Spleen (tissue), 11 donors: ENCODE measurements around the gene TOP3B. TPM values are rescaled to one million over a fixed set of nuclear protein-coding genes. Genes with fewer than 3 reads are reported as not detected.

Experiments
- DNase-seq: peaks from one replicate; pipeline ENCODE4 v3.0.0-alpha.2; 2020
- H3K27ac ChIP-seq, 8 donors: fragments of 200-600 bp; sonication (generic) in 7 of 8; 1 replicate in 4 of 8; 2 replicates in 4 of 8; pipeline versions ENCODE4 v1.5.0 to v1.8.0; 2016 to 2021; ENCODE audit warnings: inconsistent platforms in 4 of 8, mild to moderate bottlenecking in 4 of 8, moderate library complexity in 1 of 8
- H3K27me3 ChIP-seq, 7 donors: fragments of 200-600 bp; sonication (generic) in 6 of 7; replicated peaks in 1 of 7; 1 replicate in 4 of 7; 2 replicates in 3 of 7; pipeline versions ENCODE4 v1.5.0 to v1.8.0; 2016 to 2021; ENCODE audit warnings: inconsistent platforms in 3 of 7, mild to moderate bottlenecking in 1 of 7
- H3K36me3 ChIP-seq, 6 donors: fragments of 200-600 bp; sonication (generic) in 5 of 6; 1 replicate in 4 of 6; 2 replicates in 2 of 6; pipeline versions ENCODE4 v1.5.0 to v1.8.0; 2016 to 2021; ENCODE audit warnings: inconsistent platforms in 2 of 6
- H3K4me1 ChIP-seq, 6 donors: fragments of 200-600 bp; sonication (generic) in 5 of 6; 1 replicate in 3 of 6; 2 replicates in 3 of 6; pipeline versions ENCODE4 v1.5.0 to v1.8.0; 2016 to 2021; ENCODE audit warnings: inconsistent platforms in 3 of 6
- H3K4me3 ChIP-seq, 8 donors: fragments of 200-600 bp; sonication (generic) in 7 of 8; 1 replicate in 4 of 8; 2 replicates in 4 of 8; pipeline versions ENCODE4 v1.5.0 to v1.8.0; 2016 to 2021; ENCODE audit warnings: inconsistent platforms in 4 of 8, mild to moderate bottlenecking in 4 of 8, moderate library complexity in 2 of 8
- H3K9me3 ChIP-seq, 8 donors: fragments of 200-600 bp; sonication (generic) in 7 of 8; 1 replicate in 4 of 8; 2 replicates in 4 of 8; pipeline versions ENCODE4 v1.5.0 to v1.8.0; 2016 to 2021; ENCODE audit warnings: inconsistent platforms in 4 of 8
- POLR2A ChIP-seq, 3 donors: fragments of 450-650 bp; IDR thresholded peaks; one replicate each; pipeline ENCODE4 v1.5.1; 2017; ENCODE audit warnings: antibody characterized with exemption in 3 of 3, mild to moderate bottlenecking in 1 of 3
- POLR2AphosphoS5 ChIP-seq, 3 donors: sonication (generic); formaldehyde crosslinking; IDR thresholded peaks; one replicate each; pipeline ENCODE4 v1.5.1; 2017; ENCODE audit warnings: antibody characterized with exemption in 3 of 3
- WGBS, 5 donors: extraction: QIAGEN DNeasy Blood & Tissue Kit in 3 of 5; methylation state at CpG; one replicate each; pipeline versions ENCODE4 v1.1.5 to v1.1.7; 2013 to 2018; 5-methylcytosine and 5-hydroxymethylcytosine counted together
- intact Hi-C: fragments of 100-400 bp; cut with DNase I; formaldehyde crosslinking; loops from one replicate; pipeline ENCODE4 v1.15.0; 2023; ENCODE audit warnings: low total_unique reads
- polyA plus RNA-seq, 3 donors: library from polyadenylated mRNA; stranded (reverse); fragments of 200-250 nt; gene quantifications; one replicate each; pipeline ENCODE4 v1.2.1, GENCODE V29; 2013
- total RNA-seq, 7 donors: library from RNA; depleted of rRNA in 3 of 7; stranded (reverse); fragments of >200 nt in 3 of 7; fragmentation: NEBNext Ultra II Directional in 4 of 7; extraction: Animal tissue kit (Norgen Biotek cat#: 25700) in 4 of 7; gene quantifications; one replicate each; pipeline versions ENCODE4 v1.1.0 to v1.2.1, GENCODE V29; 2016 to 2021
- TF ChIP-seq, protein P1 (sequence below), 11 experiments: fragments of 200-600 bp in 7 of 11; fragments of 450-650 bp in 4 of 11; sonication (generic) in 4 of 11; IDR thresholded peaks in 8 of 11; conservative IDR thresholded peaks in 3 of 11; 1 replicate in 7 of 11; 2 replicates in 4 of 11; pipeline versions ENCODE4 v1.4.0 to v1.8.0; 2016 to 2021; ENCODE audit warnings: antibody characterized with exemption in 11 of 11, inconsistent platforms in 4 of 11, mild to moderate bottlenecking in 1 of 11
- donor health status: healthy with polysubstance abuse.
- donor health status: DM: no; HTN: no; CAD: no; lungs with moderate emphysema.
- donor health status: DM: no; HTN: no; CAD: no.
- donor health status: Bipolar disorder and iron deficiency.
- donor health status: healthy.
- donor health status: DM: no; HTN: no; CAD: no.
- donor health status: DM: yes; HTN: yes; CAD: no.

Gene TOP3B
- total and polyA plus RNA-seq, 10 donors = 12.6 to 66.4 (median 46.7) TPM

DNA sequence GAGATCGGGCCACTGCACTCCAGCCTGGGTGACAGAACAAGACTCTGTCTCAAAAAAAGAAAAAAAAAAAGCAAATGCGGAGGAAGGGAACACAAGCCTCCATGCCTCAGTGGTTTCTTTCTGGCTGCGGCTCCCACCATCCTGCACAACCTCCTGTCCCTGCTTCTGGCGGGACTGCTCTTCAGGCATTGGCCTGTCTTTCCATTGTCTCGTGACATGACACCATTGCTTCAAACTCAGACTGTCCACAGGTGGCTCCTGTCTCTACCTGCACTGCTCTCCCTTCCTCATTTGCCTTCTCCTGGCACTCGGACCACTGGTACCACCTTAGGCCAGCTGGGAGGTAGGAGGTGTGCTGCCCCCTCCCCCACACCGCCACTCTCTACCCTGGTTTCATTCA, 19.3 kb downstream of the TOP3B start:
- Histone ChIP-seq H3K4me3 (no peak overlapping the region), H3K27ac (no peak overlapping the region), H3K27me3 (no peaks in the 10 kb centered on the region), H3K4me1 (no peaks in the 10 kb centered on the region), H3K36me3 (peaks cover 6 to 100% (median 93%) of the 10 kb centered on the region in 6 donors), H3K9me3 (no peaks in the 10 kb centered on the region)
- TF ChIP-seq POLR2A (IDR thresholded peaks at IDR 0.05) = no peak
- TF ChIP-seq, protein P1, sequence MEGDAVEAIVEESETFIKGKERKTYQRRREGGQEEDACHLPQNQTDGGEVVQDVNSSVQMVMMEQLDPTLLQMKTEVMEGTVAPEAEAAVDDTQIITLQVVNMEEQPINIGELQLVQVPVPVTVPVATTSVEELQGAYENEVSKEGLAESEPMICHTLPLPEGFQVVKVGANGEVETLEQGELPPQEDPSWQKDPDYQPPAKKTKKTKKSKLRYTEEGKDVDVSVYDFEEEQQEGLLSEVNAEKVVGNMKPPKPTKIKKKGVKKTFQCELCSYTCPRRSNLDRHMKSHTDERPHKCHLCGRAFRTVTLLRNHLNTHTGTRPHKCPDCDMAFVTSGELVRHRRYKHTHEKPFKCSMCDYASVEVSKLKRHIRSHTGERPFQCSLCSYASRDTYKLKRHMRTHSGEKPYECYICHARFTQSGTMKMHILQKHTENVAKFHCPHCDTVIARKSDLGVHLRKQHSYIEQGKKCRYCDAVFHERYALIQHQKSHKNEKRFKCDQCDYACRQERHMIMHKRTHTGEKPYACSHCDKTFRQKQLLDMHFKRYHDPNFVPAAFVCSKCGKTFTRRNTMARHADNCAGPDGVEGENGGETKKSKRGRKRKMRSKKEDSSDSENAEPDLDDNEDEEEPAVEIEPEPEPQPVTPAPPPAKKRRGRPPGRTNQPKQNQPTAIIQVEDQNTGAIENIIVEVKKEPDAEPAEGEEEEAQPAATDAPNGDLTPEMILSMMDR (IDR thresholded peaks at IDR 0.05 in 8 of 11, conservative IDR thresholded peaks at IDR 0.05 in 3 of 11) = no peak
- TF ChIP-seq POLR2AphosphoS5 (IDR thresholded peaks at IDR 0.05) = no peak
- no peak for DNase-seq
- intact Hi-C loops = no loop called here
- 88 to 94% (median 93%) methylated on average over 7 of the region's 7 CpGs for WGBS, 5 donors

DNA sequence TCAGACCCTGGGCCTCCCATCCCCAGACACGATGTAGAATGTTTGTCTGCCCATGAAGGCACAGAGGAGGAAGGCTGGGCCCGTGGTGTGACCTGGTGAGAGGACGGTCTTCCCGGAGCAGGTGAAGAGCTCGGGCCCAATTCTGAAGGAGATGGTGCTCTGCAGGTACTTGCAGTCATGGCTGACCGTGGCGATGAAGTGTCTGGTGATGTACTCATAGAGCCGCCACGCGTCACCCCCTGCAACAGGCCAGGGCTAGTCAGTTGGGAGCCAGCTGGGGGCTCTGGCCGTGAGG, 20.0 kb downstream of the TOP3B start:
- peaks cover 6 to 100% (median 90%) of the 10 kb centered on the region in 6 donors for H3K36me3 ChIP-seq
- no peaks in the 10 kb centered on the region for H3K9me3 ChIP-seq
- H3K27ac ChIP-seq = no peak overlapping the region
- no peak for DNase-seq
- WGBS, 5 donors = 91 to 98% (median 95%) methylated on average over 11 of the region's 11 CpGs
- TF ChIP-seq, protein P1 (IDR thresholded peaks at IDR 0.05 in 8 of 11, conservative IDR thresholded peaks at IDR 0.05 in 3 of 11) = no peak
- TF ChIP-seq POLR2AphosphoS5 (IDR thresholded peaks at IDR 0.05) (no peak), POLR2A (IDR thresholded peaks at IDR 0.05) (no peak)
- H3K4me3 ChIP-seq = no peak overlapping the region
- H3K4me1 ChIP-seq = no peaks in the 10 kb centered on the region
- H3K27me3 ChIP-seq = no peaks in the 10 kb centered on the region
- intact Hi-C loops = no loop called here

DNA sequence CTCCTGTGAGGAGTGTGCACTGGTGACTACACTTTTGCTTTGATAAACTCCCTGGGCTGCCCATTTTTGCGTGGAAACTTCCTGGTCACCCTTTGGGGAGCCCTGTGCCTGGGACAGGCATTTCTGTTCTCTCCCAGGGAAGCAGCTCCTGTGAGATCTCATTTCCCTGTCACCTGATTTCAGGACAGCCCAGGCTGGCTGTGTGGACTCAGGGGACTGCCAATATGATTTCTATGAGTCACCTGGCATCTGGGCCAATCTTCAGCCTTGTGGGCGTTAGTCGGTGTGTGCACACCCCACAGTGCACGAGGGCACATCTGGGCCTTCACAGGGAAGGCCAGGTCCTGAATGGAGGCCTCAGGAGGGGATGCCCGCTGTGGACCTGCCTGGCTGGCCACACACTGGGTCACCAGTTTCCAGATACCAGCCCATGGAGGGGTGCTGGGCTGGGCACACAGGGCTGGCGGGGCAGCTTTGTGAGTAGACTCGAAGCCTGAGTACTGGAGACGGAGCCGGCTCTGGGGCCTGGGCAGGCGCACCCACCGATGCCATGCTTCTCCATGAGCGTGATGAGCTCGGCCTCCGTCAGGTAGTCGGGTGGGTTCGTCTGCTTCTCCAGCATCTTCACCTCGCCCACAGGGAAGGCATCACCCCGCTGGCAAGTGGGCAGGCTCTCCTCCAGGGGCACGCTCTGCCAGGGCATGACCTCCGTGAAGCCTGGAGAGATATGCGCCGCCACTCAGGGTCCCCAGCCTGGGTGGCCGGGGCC, 20.5 kb downstream of the TOP3B start:
- Histone ChIP-seq H3K27ac (no peak overlapping the region), H3K36me3 (peaks cover 6 to 95% (median 85%) of the 10 kb centered on the region in 6 donors), H3K27me3 (no peaks in the 10 kb centered on the region), H3K4me1 (no peaks in the 10 kb centered on the region), H3K9me3 (no peaks in the 10 kb centered on the region), H3K4me3 (no peak overlapping the region)
- 91 to 97% (median 95%) methylated on average over 18 to 23 of the region's 23 CpGs for WGBS, 5 donors
- intact Hi-C loops = no loop called here
- no peak for DNase-seq
- TF ChIP-seq POLR2AphosphoS5 (IDR thresholded peaks at IDR 0.05) (peak in 1 of 3 donors; percentile 16), POLR2A (IDR thresholded peaks at IDR 0.05) (no peak)
- TF ChIP-seq, protein P1 (IDR thresholded peaks at IDR 0.05 in 8 of 11, conservative IDR thresholded peaks at IDR 0.05 in 3 of 11) = no peak

DNA sequence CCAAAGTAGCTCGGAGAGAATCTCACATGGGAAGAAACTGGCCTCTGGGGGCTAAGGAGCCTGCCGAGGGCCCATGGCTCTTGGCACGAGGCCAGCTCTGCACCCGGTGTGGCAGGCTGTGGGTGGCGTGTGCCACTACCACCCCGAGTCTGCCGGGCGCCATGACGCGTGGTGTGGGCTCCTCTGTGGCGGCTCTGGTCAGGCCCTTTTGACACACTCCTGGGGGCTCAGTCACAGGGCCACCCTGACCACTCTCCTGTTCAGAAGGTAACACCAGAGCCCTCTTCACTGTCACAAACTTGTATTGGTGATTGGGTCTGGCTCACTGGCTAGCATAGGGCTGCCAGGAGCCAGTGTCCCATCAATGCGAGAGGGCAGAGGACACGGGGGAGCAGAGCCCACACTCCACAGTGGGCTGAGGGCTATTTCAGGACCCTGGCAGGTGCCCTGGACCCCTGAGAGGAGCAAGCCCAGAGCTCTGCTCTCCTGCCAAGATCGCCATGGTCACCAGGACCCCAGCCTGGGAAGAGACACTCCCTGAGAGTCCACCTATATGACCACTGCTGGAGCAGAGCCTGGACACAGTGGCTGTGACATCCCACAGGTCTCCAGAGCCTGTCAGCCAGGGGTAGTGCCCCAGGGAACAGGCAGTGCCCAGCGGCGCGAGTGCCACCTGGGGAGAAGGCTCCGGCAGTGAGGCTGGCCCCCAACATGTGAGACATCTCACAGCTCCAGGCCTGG, 21.3 kb downstream of the TOP3B start:
- WGBS, 5 donors = 90 to 97% (median 93%) methylated on average over 6 to 18 of the region's 18 CpGs
- DNase-seq = no peak
- no peak overlapping the region for H3K4me3 ChIP-seq
- peaks cover 6 to 88% (median 77%) of the 10 kb centered on the region in 6 donors for H3K36me3 ChIP-seq
- intact Hi-C loops = no loop called here
- TF ChIP-seq POLR2A (IDR thresholded peaks at IDR 0.05) (no peak), POLR2AphosphoS5 (IDR thresholded peaks at IDR 0.05) (peak in 1 of 3 donors; percentile 7)
- no peaks in the 10 kb centered on the region for H3K27me3 ChIP-seq
- no peak overlapping the region for H3K27ac ChIP-seq
- no peaks in the 10 kb centered on the region for H3K9me3 ChIP-seq
- no peaks in the 10 kb centered on the region for H3K4me1 ChIP-seq
